K562 (cell line): ENCODE measurements around the gene HAPLN1. TPM values are rescaled to one million over a fixed set of nuclear protein-coding genes. Genes with fewer than 3 reads are reported as not detected.

Source experiments
- ATAC-seq: fragments of 200-7000 bp; cut with Tn5 transposase; 3 replicates; pipeline ENCODE4 v1.9.1; 2020; ENCODE audit warnings: moderate library complexity
- BruUV-seq: library from RNA; stranded (reverse); fragments of 400-500 nt; replicated peaks from 2 replicates; lab custom pipeline; 2021; lab: Mats Ljungman, UMichigan
- CTCF ChIA-PET: fragments of 300-600 bp; formaldehyde crosslinking; extraction: SDS; loops from one replicate; lab custom pipeline; 2021; ENCODE audit warnings: low intra/inter-chr PET ratio; lab: Yijun Ruan, JAX
- POLR2A ChIA-PET: fragments of 300-600, 350-650 bp; sonication (Branson Sonifier 250); formaldehyde crosslinking; extraction: SDS; loops from one replicate; lab custom pipeline; 2021; ENCODE audit warnings: antibody characterized with exemption, inconsistent platforms; lab: Yijun Ruan, JAX
- DNase-seq, 4 experiments: peaks; one replicate each; pipeline versions ENCODE4 v3.0.0 to v3.0.0-alpha.2; 2011 to 2018; ENCODE audit warnings: low spot score in 3 of 4, mixed read lengths in 3 of 4; ENCODE audit errors: extremely low read depth in 1 of 4
- FAIRE-seq: peaks from 2 replicates; lab custom pipeline; 2011; peaks lifted over from hg19 to GRCh38; lab: Jason Lieb, UNC
- H2AFZ ChIP-seq: 2 replicates; pipeline ENCODE4 v1.6.0; 2011; ENCODE audit warnings: low read depth, low read length, control low read depth, inconsistent platforms
- H3K27ac ChIP-seq: fragments of 200-600 bp; 3 replicates; pipeline ENCODE4 v1.8.0; 2011; ENCODE audit warnings: low read depth, mild to moderate bottlenecking, control low read depth, inconsistent platforms, low read length, moderate library complexity, mixed read lengths; ENCODE audit errors: extremely low read depth
- H3K27me3 ChIP-seq, 2 experiments: fragments of 300-600 bp in 1 of 2; 2 replicates in 1 of 2; 3 replicates in 1 of 2; pipeline versions ENCODE4 v1.6.0 to v1.8.0; 2011; ENCODE audit warnings: inconsistent platforms in 2 of 2, low read length in 2 of 2, mild to moderate bottlenecking in 1 of 2, mixed read lengths in 1 of 2, moderate library complexity in 1 of 2; ENCODE audit not compliant: control insufficient read depth in 2 of 2, insufficient read depth in 2 of 2
- H3K36me3 ChIP-seq: fragments of 300-600 bp; 3 replicates; pipeline ENCODE4 v1.8.0; 2011; ENCODE audit warnings: mild to moderate bottlenecking, low read length, inconsistent platforms; ENCODE audit not compliant: control insufficient read depth, insufficient read depth
- H3K4me1 ChIP-seq, 2 experiments: fragments of 200-600 bp in 1 of 2; replicated peaks in 1 of 2; 2 replicates in 1 of 2; 3 replicates in 1 of 2; pipeline versions ENCODE4 v1.5.1 to v1.8.0; 2011; ENCODE audit warnings: inconsistent platforms in 2 of 2, low read length in 2 of 2, mild to moderate bottlenecking in 1 of 2, mixed read lengths in 1 of 2, moderate library complexity in 1 of 2; ENCODE audit not compliant: control insufficient read depth in 2 of 2, insufficient read depth in 2 of 2
- H3K4me2 ChIP-seq: 2 replicates; pipeline ENCODE4 v1.6.1; 2011; ENCODE audit warnings: low read length, control low read depth, inconsistent platforms, mixed read lengths; ENCODE audit not compliant: insufficient read depth
- H3K4me3 ChIP-seq: fragments of 200-600 bp; sonication (generic), shearing (Covaris generic); 2 replicates; pipeline ENCODE4 v1.5.1; 2016; ENCODE audit warnings: control low read depth, inconsistent platforms
- H3K79me2 ChIP-seq: fragments of 200-600 bp; 3 replicates; pipeline ENCODE4 v1.8.0; 2011; ENCODE audit warnings: low read length, inconsistent platforms; ENCODE audit not compliant: control insufficient read depth, insufficient read depth
- H3K9ac ChIP-seq, 2 experiments: 2 replicates each; pipeline versions ENCODE4 v1.6.0 to v1.6.1; 2011; ENCODE audit warnings: low read depth in 2 of 2, low read length in 2 of 2, control low read depth in 1 of 2, inconsistent platforms in 1 of 2, mild to moderate bottlenecking in 1 of 2, mixed read lengths in 1 of 2; ENCODE audit not compliant: insufficient read depth in 1 of 2
- H3K9me1 ChIP-seq: one replicate; pipeline ENCODE4 v1.6.0; 2011; ENCODE audit warnings: inconsistent platforms, mild to moderate bottlenecking, low read length, moderate library complexity; ENCODE audit not compliant: control insufficient read depth, insufficient read depth
- H3K9me3 ChIP-seq: replicated peaks from 2 replicates; pipeline ENCODE4 v1.5.1; 2011; ENCODE audit warnings: low read depth, low read length, inconsistent platforms; ENCODE audit not compliant: control insufficient read depth, insufficient read depth
- H4K20me1 ChIP-seq: replicated peaks from 2 replicates; pipeline ENCODE4 v1.6.1; 2011; ENCODE audit warnings: low read length, inconsistent platforms, mixed read lengths; ENCODE audit not compliant: control insufficient read depth, insufficient read depth
- CBX1 ChIP-seq: sonication (generic); IDR thresholded peaks from 2 replicates; pipeline ENCODE4 v1.6.1; 2016; ENCODE audit warnings: antibody characterized with exemption, low read depth, mild to moderate bottlenecking
- CXXC5 ChIP-seq: fragments of 250-450 bp; sonication (Bioruptor Pico); IDR thresholded peaks from 2 replicates; pipeline ENCODE4 v1.8.0; 2022; ENCODE audit warnings: inconsistent platforms, mild to moderate bottlenecking, moderate library complexity
- GABPB1 ChIP-seq: sonication (generic); formaldehyde crosslinking; IDR thresholded peaks from 2 replicates; pipeline ENCODE4 v1.8.0; 2022; ENCODE audit warnings: mild to moderate bottlenecking, missing genetic modification reagents
- KLF6 ChIP-seq: fragments of 250-450 bp; sonication (Bioruptor Pico); IDR thresholded peaks from 2 replicates; pipeline ENCODE4 v1.4.0; 2020; ENCODE audit warnings: mild to moderate bottlenecking, moderate library complexity, borderline replicate concordance
- MAZ ChIP-seq, 2 experiments: fragments of 450-650 bp in 1 of 2; sonication (generic) in 1 of 2; formaldehyde crosslinking; IDR thresholded peaks in 1 of 2; conservative IDR thresholded peaks in 1 of 2; 2 replicates each; pipeline versions ENCODE4 v1.4.0 to v1.5.0; 2020; ENCODE audit warnings: mild to moderate bottlenecking in 1 of 2, missing genetic modification reagents in 1 of 2
- NFIX ChIP-seq: fragments of 250-450 bp; sonication (Bioruptor Pico); IDR thresholded peaks from 2 replicates; pipeline ENCODE4 v1.4.0; 2020; ENCODE audit warnings: low read depth, mild to moderate bottlenecking, moderate library complexity
- NR2F6 ChIP-seq: fragments of 450-650 bp; formaldehyde crosslinking; IDR thresholded peaks from 2 replicates; pipeline ENCODE4 v1.4.0; 2020; ENCODE audit warnings: mild to moderate bottlenecking
- PML ChIP-seq: IDR thresholded peaks from 2 replicates; pipeline ENCODE4 v1.6.1; 2012; ENCODE audit warnings: low read length, inconsistent platforms
- RBM39 ChIP-seq: fragments of 200-400 bp; formaldehyde crosslinking; optimal IDR thresholded peaks from 2 replicates; pipeline ENCODE3; 2018; ENCODE audit warnings: low read depth, low read length
- RUNX1 ChIP-seq: sonication (generic); IDR thresholded peaks from 2 replicates; pipeline ENCODE4 v1.6.1; 2016; ENCODE audit warnings: antibody characterized with exemption, low read depth
- SLC30A9 ChIP-seq: fragments of 250-450 bp; sonication (Bioruptor Pico); IDR thresholded peaks from 2 replicates; pipeline ENCODE4 v1.8.0; 2022; ENCODE audit warnings: mild to moderate bottlenecking, moderate library complexity
- SNIP1 ChIP-seq: fragments of 450-650 bp; IDR thresholded peaks from 2 replicates; pipeline ENCODE4 v1.7.1; 2017; ENCODE audit warnings: low read depth, mild to moderate bottlenecking
- THRAP3 ChIP-seq: fragments of 450-650 bp; IDR thresholded peaks from 2 replicates; pipeline ENCODE4 v1.6.1; 2016; ENCODE audit warnings: mild to moderate bottlenecking, inconsistent platforms, borderline replicate concordance
- ZFX ChIP-seq: sonication (generic); formaldehyde crosslinking; IDR thresholded peaks from 2 replicates; pipeline ENCODE4 v1.8.0; 2022; ENCODE audit warnings: mild to moderate bottlenecking, missing genetic modification reagents, moderate library complexity
- in situ Hi-C: fragments of 300-500 bp; cut with MboI; formaldehyde crosslinking; loops from 4 replicates; pipeline ENCODE4 v1.15.0; 2018; ENCODE audit warnings: inconsistent platforms, mixed read lengths
- intact Hi-C: fragments of 100-400 bp; cut with micrococcal nuclease; formaldehyde crosslinking; loops from 2 replicates; pipeline ENCODE4 v1.14.2; 2022
- polyA plus RNA-seq, 8 experiments: library from polyadenylated mRNA; depleted of rRNA in 4 of 8; stranded (reverse) in 5 of 8; unstranded in 3 of 8; fragments of >200 nt; fragmentation: Nextera tagmentation in 2 of 8; fragmentation: Illumina TruSeq in 1 of 8; extraction: Ambion mirVana in 2 of 8; extraction: Trizol in 1 of 8; gene quantifications; 2 replicates each; pipeline versions ENCODE4 v1.2.1 to v1.2.3, GENCODE V29; 2011 to 2014; ENCODE audit warnings: inconsistent platforms in 1 of 8, missing spikeins in 1 of 8
- total RNA-seq, 7 experiments: library from RNA; depleted of rRNA in 6 of 7; stranded (reverse); fragments of >200 nt in 6 of 7; fragmentation: Illumina TruSeq in 2 of 7; extraction: Trizol in 2 of 7; gene quantifications; 2 replicates each; pipeline versions ENCODE4 v1.2.1 to v1.2.3, GENCODE V29; 2011 to 2021; ENCODE audit warnings: low replicate concordance in 1 of 7
- TF ChIP-seq, protein P1 (sequence below): fragments of 250-450 bp; sonication (Bioruptor Pico); IDR thresholded peaks from 2 replicates; pipeline ENCODE4 v1.5.0; 2021
- TF ChIP-seq, protein P2 (sequence below): sonication (generic); formaldehyde crosslinking; IDR thresholded peaks from 2 replicates; pipeline ENCODE4 v1.8.1; 2023; ENCODE audit warnings: mild to moderate bottlenecking, missing genetic modification reagents
- TF ChIP-seq, protein P3 (sequence below): sonication (generic); formaldehyde crosslinking; IDR thresholded peaks from 2 replicates; pipeline ENCODE4 v1.8.1; 2023; ENCODE audit warnings: mild to moderate bottlenecking, missing genetic modification reagents
- TF ChIP-seq, protein P4 (sequence below): fragments of 450-650 bp; formaldehyde crosslinking; IDR thresholded peaks from 2 replicates; pipeline ENCODE4 v1.4.0; 2022; ENCODE audit warnings: missing genetic modification characterization

The HAPLN1 gene
- total and polyA plus RNA-seq, 9 of the 15 experiments (the other 6 are each of a cell fraction or from before 2014, with no cell fraction given), result not detected

DNA sequence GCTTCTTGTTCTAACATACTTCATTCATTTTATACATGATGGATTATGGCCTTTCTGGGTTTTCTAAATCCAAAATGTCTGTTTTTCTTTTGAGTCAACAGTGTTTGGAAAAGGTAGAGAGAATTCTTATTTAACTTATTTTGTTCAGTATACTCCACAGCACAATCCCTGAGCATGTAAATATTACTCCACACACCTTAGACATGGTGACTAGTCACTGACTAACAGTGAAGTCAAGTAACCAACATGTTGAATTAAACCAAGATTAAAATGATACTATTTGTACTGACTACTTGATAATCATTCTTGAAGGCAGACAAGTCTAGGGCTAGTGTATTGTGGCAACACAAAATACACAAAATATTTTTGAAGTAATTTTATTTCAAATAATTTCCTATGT, 55.0 kb downstream of the HAPLN1 start:
- Histone ChIP-seq H3K4me1 (no peaks in the 10 kb centered on the region), H3K9me3 (no peaks in the 10 kb centered on the region), H2AFZ (no peak overlapping the region), H3K27me3 (no peaks in the 10 kb centered on the region), H3K4me3 (no peak overlapping the region), H3K9ac (no peak overlapping the region), H3K79me2 (no peaks in the 10 kb centered on the region), H3K36me3 (no peaks in the 10 kb centered on the region), H3K9me1 (no peaks in the 10 kb centered on the region), H4K20me1 (no peaks in the 10 kb centered on the region), H3K4me2 (no peak overlapping the region), H3K27ac (no peak overlapping the region)
- FAIRE-seq (no peak), ATAC-seq (no peak), DNase-seq (no peak)
- in situ Hi-C loops, result no loop called here
- intact Hi-C loops, result no loop called here
- ChIA-PET CTCF (no interaction called here), POLR2A (no interaction called here)
- no TSS peak for BruUV-seq
- no peak for TF ChIP-seq NFIX (CRISPR knock-in tag)
- TF ChIP-seq SLC30A9 (CRISPR knock-in tag), result no peak
- TF ChIP-seq, protein P1, sequence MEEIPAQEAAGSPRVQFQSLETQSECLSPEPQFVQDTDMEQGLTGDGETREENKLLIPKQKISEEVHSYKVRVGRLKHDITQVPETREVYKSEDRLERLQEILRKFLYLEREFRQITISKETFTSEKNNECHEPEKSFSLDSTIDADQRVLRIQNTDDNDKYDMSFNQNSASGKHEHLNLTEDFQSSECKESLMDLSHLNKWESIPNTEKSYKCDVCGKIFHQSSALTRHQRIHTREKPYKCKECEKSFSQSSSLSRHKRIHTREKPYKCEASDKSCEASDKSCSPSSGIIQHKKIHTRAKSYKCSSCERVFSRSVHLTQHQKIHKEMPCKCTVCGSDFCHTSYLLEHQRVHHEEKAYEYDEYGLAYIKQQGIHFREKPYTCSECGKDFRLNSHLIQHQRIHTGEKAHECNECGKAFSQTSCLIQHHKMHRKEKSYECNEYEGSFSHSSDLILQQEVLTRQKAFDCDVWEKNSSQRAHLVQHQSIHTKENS (CRISPR knock-in tag), result no peak
- TF ChIP-seq GABPB1 (CRISPR knock-in tag), result no peak
- no peak for TF ChIP-seq MAZ (CRISPR knock-in tag; conservative IDR thresholded peaks at IDR 0.05 in 1 of 2, IDR thresholded peaks at IDR 0.05 in 1 of 2)
- TF ChIP-seq ZFX (CRISPR knock-in tag), result no peak
- no peak for TF ChIP-seq SNIP1
- no peak for TF ChIP-seq PML
- TF ChIP-seq, protein P2, sequence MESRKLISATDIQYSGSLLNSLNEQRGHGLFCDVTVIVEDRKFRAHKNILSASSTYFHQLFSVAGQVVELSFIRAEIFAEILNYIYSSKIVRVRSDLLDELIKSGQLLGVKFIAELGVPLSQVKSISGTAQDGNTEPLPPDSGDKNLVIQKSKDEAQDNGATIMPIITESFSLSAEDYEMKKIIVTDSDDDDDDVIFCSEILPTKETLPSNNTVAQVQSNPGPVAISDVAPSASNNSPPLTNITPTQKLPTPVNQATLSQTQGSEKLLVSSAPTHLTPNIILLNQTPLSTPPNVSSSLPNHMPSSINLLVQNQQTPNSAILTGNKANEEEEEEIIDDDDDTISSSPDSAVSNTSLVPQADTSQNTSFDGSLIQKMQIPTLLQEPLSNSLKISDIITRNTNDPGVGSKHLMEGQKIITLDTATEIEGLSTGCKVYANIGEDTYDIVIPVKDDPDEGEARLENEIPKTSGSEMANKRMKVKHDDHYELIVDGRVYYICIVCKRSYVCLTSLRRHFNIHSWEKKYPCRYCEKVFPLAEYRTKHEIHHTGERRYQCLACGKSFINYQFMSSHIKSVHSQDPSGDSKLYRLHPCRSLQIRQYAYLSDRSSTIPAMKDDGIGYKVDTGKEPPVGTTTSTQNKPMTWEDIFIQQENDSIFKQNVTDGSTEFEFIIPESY (CRISPR knock-in tag), result no peak
- no peak for TF ChIP-seq CXXC5 (CRISPR knock-in tag)
- TF ChIP-seq, protein P3, sequence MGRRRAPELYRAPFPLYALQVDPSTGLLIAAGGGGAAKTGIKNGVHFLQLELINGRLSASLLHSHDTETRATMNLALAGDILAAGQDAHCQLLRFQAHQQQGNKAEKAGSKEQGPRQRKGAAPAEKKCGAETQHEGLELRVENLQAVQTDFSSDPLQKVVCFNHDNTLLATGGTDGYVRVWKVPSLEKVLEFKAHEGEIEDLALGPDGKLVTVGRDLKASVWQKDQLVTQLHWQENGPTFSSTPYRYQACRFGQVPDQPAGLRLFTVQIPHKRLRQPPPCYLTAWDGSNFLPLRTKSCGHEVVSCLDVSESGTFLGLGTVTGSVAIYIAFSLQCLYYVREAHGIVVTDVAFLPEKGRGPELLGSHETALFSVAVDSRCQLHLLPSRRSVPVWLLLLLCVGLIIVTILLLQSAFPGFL (CRISPR knock-in tag), result no peak
- TF ChIP-seq, protein P4, sequence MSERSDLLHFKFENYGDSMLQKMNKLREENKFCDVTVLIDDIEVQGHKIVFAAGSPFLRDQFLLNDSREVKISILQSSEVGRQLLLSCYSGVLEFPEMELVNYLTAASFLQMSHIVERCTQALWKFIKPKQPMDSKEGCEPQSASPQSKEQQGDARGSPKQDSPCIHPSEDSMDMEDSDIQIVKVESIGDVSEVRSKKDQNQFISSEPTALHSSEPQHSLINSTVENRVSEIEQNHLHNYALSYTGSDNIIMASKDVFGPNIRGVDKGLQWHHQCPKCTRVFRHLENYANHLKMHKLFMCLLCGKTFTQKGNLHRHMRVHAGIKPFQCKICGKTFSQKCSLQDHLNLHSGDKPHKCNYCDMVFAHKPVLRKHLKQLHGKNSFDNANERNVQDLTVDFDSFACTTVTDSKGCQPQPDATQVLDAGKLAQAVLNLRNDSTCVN (CRISPR knock-in tag), result no peak
- no peak for TF ChIP-seq KLF6
- TF ChIP-seq CBX1, result no peak
- TF ChIP-seq THRAP3, result no peak
- TF ChIP-seq NR2F6 (CRISPR knock-in tag), result no peak
- no peak for TF ChIP-seq RBM39
- TF ChIP-seq RUNX1, result no peak
